Measurements from ENCODE around the gene CMTM4. TPM values are rescaled to one million over a fixed set of nuclear protein-coding genes. Genes with fewer than 3 reads are reported as not detected.

The CMTM4 gene
- total and polyA plus RNA-seq, 2 of the 8 experiments (the other 6 are each of a cell fraction or from before 2014, with no cell fraction given): 35.3 to 51.7 TPM

DNA sequence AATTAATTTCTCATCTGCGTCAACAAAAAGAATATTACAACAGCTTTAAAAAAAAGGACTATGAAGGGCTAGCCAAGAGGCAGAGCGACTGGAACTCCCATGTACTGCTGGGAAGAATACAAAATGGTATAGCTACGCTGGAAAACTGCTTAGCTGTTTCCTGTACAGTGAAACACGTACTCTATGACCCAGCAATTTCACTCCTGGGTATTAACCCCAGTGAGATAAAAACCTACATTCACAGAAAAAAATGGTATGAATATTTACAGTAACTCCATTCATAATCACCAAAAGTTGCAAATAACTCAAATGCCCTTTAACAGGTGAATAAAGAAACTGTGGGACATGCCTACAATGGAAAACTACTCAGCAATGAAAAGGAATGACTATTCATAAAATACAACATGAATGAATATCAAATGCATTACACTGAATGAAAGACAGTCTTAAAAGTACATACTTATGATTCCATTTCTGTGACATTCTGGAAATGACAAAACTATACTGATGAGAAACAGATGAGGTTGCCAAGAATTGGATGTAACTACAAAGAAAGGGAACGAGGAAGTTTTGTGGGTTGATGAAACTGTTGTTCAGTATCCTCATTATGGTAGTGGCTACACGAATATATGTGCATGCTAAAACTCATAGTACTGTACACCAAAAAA, 27.6 kb downstream of the CMTM4 start (continued):
- TF ChIP-seq, protein P1, sequence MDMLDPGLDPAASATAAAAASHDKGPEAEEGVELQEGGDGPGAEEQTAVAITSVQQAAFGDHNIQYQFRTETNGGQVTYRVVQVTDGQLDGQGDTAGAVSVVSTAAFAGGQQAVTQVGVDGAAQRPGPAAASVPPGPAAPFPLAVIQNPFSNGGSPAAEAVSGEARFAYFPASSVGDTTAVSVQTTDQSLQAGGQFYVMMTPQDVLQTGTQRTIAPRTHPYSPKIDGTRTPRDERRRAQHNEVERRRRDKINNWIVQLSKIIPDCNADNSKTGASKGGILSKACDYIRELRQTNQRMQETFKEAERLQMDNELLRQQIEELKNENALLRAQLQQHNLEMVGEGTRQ (IDR thresholded peaks at IDR 0.05; ENCODE audit: low read length): no peak
- TF ChIP-seq TCF12 (IDR thresholded peaks at IDR 0.05; ENCODE audit: low read depth, low read length) (no peak), KDM4A (IDR thresholded peaks at IDR 0.05; ENCODE audit: low read depth, low read length, severe bottlenecking) (no peak)

Data from H1 (cell line).